ENCODE results near the gene SNX19. TPM values are rescaled to one million over a fixed set of nuclear protein-coding genes. Genes with fewer than 3 reads are reported as not detected.

The SNX19 gene
- total RNA-seq, 1 experiment from 2014 or later = 34.4 TPM

DNA sequence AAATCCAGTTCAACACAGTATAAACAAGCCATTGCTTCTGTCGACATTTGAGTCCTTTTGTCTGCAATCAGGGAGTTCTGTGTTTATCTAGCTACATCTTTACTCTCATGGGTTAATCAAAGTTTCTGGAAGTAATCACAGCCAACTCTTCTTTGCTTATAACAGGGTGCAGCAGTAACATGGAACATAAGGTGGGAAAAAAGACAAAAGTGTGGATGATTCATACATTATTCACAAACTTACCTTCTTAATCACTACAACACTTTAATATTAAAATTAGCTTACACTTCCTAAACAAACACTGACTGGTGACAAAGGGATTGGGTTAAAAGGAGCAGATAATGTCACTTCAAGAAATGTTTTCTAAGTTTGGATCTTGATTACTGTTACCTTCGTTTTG lies 44.7 kb downstream of the SNX19 start:
- Histone ChIP-seq H3K9me3 (ENCODE audit: control insufficient read depth, low read depth, low read length) (no peaks in the 10 kb centered on the region), H2BK15ac (ENCODE audit: low read depth, low read length) (no peak overlapping the region), H4K91ac (ENCODE audit: insufficient read length, low read depth, low read length) (no peak overlapping the region), H2AK5ac (ENCODE audit: insufficient read length, low read length) (no peak overlapping the region), H3K18ac (ENCODE audit: insufficient read length, low read depth, low read length) (no peak overlapping the region), H2BK12ac (ENCODE audit: insufficient read length, low read depth, low read length) (no peak overlapping the region), H3T11ph (ENCODE audit: low read length) (no peak overlapping the region), H3K79me1 (ENCODE audit: insufficient read depth, low read depth, low read length, poor library complexity, severe bottlenecking) (no peaks in the 10 kb centered on the region), H3K4me1 (ENCODE audit: insufficient read depth, low read length) (no peaks in the 10 kb centered on the region), H3K27me3 (ENCODE audit: insufficient read depth, low read length) (no peaks in the 10 kb centered on the region), H3K4ac (ENCODE audit: low read depth, low read length) (no peak overlapping the region), H4K8ac (replicated peaks; ENCODE audit: insufficient read length, low read depth, low read length) (no peak overlapping the region), H3K79me2 (ENCODE audit: insufficient read depth, low read length) (no peaks in the 10 kb centered on the region), H3K23me2 (ENCODE audit: insufficient read length, low read depth, low read length, poor library complexity, severe bottlenecking) (peaks cover 3% of the 10 kb centered on the region), H3K23ac (ENCODE audit: insufficient read length, low read depth, low read length) (no peak overlapping the region), H4K20me1 (ENCODE audit: control insufficient read depth, insufficient read depth, insufficient read length) (no peaks in the 10 kb centered on the region), H2BK120ac (ENCODE audit: low read depth, low read length, poor library complexity, severe bottlenecking) (no peak overlapping the region), H3K14ac (ENCODE audit: insufficient read depth, low read length) (no peak overlapping the region), H2AFZ (ENCODE audit: low read length) (no peak overlapping the region), H3K56ac (ENCODE audit: insufficient read length, low read depth, low read length) (no peak overlapping the region), H2BK5ac (ENCODE audit: insufficient read length, low read length) (no peak overlapping the region), H3K9ac (ENCODE audit: extremely low read depth, insufficient read length, low read length) (no peak overlapping the region), H3K4me2 (ENCODE audit: insufficient read depth, insufficient read length, low read length) (no peak overlapping the region), H3K27ac (ENCODE audit: insufficient read length, low read depth, low read length) (no peak overlapping the region), H4K5ac (ENCODE audit: insufficient read length, low read depth, low read length) (no peak overlapping the region), H2BK20ac (ENCODE audit: low read depth, low read length, poor library complexity, severe bottlenecking) (no peak overlapping the region)
- DNase-seq = no peak
- no CpG with 5 or more reads among the region's 2 CpGs for WGBS (ENCODE audit: extremely low coverage, insufficient read length, low lambda C conversion rate)
- Mint-ChIP-seq H3K4me3 (no peak overlapping the region), H3K9me3 (no peaks in the 10 kb centered on the region), H3K27me3 (ENCODE audit: low read depth) (no peaks in the 10 kb centered on the region), H3K4me1 (no peaks in the 10 kb centered on the region), H3K36me3 (ENCODE audit: insufficient read depth in 1 of 3, low read depth in 3 of 3) (peaks cover 0 to 33% (median 3%) of the 10 kb centered on the region in 3 experiments; a peak in 4 of 7 replicates), H3K27ac (no peak overlapping the region)
- TF ChIP-seq, protein P1, sequence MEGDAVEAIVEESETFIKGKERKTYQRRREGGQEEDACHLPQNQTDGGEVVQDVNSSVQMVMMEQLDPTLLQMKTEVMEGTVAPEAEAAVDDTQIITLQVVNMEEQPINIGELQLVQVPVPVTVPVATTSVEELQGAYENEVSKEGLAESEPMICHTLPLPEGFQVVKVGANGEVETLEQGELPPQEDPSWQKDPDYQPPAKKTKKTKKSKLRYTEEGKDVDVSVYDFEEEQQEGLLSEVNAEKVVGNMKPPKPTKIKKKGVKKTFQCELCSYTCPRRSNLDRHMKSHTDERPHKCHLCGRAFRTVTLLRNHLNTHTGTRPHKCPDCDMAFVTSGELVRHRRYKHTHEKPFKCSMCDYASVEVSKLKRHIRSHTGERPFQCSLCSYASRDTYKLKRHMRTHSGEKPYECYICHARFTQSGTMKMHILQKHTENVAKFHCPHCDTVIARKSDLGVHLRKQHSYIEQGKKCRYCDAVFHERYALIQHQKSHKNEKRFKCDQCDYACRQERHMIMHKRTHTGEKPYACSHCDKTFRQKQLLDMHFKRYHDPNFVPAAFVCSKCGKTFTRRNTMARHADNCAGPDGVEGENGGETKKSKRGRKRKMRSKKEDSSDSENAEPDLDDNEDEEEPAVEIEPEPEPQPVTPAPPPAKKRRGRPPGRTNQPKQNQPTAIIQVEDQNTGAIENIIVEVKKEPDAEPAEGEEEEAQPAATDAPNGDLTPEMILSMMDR (conservative IDR thresholded peaks at IDR 0.05) = no peak

Measured in H9 (cell line).